LNCaP clone FGC (cell line): ENCODE results near the gene ABCB6.
A peak's percentile ranks its signal among the peaks of the same experiment; 100 is the strongest.

Source experiments
- DNase-seq: peaks from one replicate; pipeline ENCODE4 v3.0.0-alpha.2; 2011; ENCODE audit warnings: low read depth
- H3K4me3 ChIP-seq: 2 replicates; pipeline ENCODE4 v1.5.1; 2011; ENCODE audit warnings: mild to moderate bottlenecking, low read depth, low read length, control low read depth
- CTCF ChIP-seq: IDR thresholded peaks from 2 replicates; pipeline ENCODE4 v1.5.1; 2012; ENCODE audit warnings: mild to moderate bottlenecking; ENCODE audit not compliant: control insufficient read depth, insufficient read depth; ENCODE audit errors: extremely low read depth

The ABCB6 gene

GRCh38 chr2:219228041-219228910, 9.5 kb upstream of the ABCB6 start:
- no peak for TF ChIP-seq CTCF
- no peak for DNase-seq
- H3K4me3 ChIP-seq = peak overlapping the region; percentile 77

- H3K4me3 ChIP-seq = no peak overlapping the region
- TF ChIP-seq CTCF = no peak
- DNase-seq = no peak
Observed at GRCh38 chr2:219225350-219225749, 6.6 kb upstream of the ABCB6 start.

GRCh38 chr2:219223831-219224610, 5.3 kb upstream of the ABCB6 start:
- H3K4me3 ChIP-seq = no peak overlapping the region
- no peak for DNase-seq
- no peak for TF ChIP-seq CTCF

GRCh38 chr2:219221957-219222518, 3.3 kb upstream of the ABCB6 start:
- no peak for DNase-seq
- no peak for TF ChIP-seq CTCF
- no peak overlapping the region for H3K4me3 ChIP-seq

- DNase-seq = no peak
- no peak overlapping the region for H3K4me3 ChIP-seq
- no peak for TF ChIP-seq CTCF
Observed at GRCh38 chr2:219220652-219221402, 2.1 kb upstream of the ABCB6 start.

- no peak overlapping the region for H3K4me3 ChIP-seq
- no peak for DNase-seq
- TF ChIP-seq CTCF = no peak
Observed at GRCh38 chr2:219219784-219220532, 1.2 kb upstream of the ABCB6 start.
